GM21515 (cell line): ENCODE data around the gene APPL2.
"Not testable (repeated sequence)": the region's sequence is repeated elsewhere in the genome, so short reads cannot be mapped to it uniquely, and the experiment has no call there.

Source experiments
- ATAC-seq: cut with Tn5 transposase; IDR thresholded peaks from one replicate; pipeline ENCODE4 v1.9.1; 2021; ENCODE audit not compliant: unreplicated experiment

APPL2 gene

DNA sequence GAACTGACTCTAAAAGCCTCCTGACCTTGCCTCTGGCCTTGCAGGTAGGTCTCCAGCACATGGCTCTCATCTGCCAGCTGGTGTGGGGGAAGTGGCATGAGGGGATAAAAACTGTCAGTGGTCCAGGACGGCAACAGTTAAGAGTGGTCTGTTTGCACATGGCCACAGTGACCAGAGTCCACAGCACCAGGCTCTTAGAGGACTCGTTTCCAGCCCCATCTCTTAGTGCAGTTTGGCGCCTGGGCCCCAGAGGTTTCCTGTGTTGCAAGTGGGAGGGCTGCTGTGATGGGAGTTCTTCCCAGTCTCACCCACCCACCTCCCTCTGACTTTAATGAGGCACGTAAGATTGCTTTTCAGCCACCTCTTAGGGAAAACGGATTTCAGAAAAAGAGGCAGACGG, 37.0 kb downstream of the APPL2 start:
- no peak for ATAC-seq

- ATAC-seq: no peak
Measured at GRCh38 chr12:105196090-105196489, 39.9 kb downstream of the APPL2 start.

DNA sequence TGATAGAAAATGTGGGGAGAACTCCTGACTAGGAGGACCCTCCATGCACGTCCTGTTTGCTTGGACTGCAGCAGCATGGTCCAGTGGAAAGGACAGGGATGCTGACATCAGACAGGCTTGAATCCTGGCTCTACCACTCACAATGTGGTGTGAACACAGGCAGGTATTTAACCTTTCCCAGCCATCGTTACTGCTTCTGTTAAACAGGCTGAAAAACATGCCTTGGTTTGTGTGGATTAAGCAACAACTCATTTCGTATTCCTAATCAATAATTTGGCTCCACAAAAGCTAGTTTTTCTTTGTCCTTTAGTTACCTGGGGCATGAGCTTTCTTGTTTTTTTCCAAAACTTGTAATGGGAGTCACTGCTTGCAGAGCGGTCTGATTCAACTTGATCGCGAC, 41.0 kb downstream of the APPL2 start:
- ATAC-seq: no peak

DNA sequence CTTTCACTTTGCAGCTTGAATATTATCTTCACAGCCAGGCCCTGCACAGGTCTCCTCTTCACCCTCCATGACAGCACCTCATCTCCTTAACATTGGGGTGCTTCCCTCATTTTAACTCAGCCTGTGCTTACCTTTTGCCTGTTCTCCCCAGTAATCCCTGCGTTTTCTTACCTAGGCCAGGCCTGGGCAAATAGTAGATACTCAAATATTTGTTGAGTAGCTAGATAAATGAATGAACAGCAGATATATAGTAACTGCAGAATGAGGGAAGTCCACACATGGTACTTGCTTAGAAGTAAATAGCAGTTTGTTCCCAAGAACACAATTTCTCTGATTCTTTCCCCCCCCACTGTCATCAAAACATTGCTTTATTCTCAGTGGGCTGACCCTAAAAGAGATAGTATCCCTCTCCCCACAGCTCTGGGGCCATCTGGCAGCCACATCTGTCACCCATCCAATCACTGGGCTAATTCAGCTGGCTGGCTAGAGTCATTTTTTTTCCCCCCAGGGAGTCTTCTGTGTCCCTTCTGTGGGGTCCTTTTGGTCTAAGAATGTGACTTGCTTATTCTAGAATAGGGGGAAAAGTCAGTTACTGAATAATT, 43.2 kb downstream of the APPL2 start:
- ATAC-seq: no peak

- no peak for ATAC-seq
Measured at GRCh38 chr12:105190530-105190929, 45.4 kb downstream of the APPL2 start.

DNA sequence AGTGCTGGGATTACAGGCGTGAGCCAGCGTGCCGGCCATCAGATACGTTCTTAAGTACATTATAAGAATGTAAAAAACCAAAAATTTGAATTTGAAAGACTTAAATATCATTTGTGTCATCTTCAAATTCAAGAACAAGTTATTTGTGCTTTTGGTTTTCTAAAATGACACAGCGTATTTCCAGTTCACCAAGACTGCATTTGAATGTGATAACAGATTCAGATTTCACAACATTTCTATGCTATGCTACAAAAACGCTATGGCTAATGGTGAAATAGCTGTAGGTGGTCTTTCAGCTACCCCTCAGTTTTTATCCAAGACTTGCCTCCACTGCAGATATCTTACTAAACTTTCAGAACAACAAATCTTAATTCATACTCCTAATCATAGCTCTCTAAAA, 46.7 kb downstream of the APPL2 start:
- ATAC-seq: no peak

- ATAC-seq: not testable (repeated sequence)
Measured at GRCh38 chr12:105183976-105184375, 52.0 kb downstream of the APPL2 start.

DNA sequence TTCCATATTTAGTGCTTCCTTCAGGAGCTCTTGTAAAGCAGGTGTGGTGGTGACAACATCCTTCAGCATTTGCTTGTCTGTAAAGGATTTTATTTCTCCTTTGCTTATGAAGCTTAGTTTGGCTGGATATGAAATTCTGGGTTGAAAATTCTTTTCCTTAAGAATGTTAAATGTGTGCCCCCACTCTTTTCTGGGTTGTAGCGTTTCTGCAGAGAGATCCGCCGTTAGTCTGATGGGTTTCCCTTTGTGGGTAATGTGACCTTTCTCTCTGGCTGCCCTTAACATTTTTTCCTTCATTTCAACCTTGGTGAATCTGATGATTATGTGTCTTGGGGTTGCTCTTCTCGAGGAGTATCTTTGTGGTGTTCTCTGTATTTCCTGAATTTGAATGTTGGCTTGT, 52.6 kb downstream of the APPL2 start:
- ATAC-seq: not testable (repeated sequence)

- ATAC-seq: not testable (repeated sequence)
Measured at GRCh38 chr12:105179114-105179513, 56.9 kb downstream of the APPL2 start.

- no peak for ATAC-seq
Measured at GRCh38 chr12:105177208-105177607, 58.8 kb downstream of the APPL2 start.

DNA sequence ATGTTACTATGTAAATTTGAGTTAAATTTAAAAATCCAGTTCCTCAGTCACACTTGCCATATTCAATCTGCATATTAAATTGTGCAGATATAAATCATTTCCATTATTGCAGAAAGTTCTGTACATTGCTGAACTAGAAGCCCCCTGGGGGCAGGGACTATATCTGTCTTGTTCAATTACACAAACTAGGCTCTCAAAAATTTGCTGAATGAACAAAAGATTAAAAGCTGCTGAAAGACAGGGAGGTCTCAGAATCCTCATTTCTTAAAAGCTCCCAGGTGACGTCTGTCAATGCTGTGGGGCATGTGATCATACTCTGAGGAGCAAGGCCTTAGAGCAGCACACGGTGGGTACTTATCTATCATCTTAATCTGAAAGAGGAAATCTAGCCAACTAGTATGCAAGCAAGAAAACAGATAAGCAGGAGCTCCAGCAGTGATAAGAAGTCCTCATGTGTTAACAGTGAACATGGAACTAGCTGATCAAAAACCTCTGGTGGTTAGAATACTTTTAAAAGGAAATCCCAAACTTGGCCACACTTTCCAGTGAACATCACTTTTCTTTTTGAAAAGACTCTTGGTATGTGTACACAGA, 60.5 kb downstream of the APPL2 start:
- ATAC-seq: no peak

DNA sequence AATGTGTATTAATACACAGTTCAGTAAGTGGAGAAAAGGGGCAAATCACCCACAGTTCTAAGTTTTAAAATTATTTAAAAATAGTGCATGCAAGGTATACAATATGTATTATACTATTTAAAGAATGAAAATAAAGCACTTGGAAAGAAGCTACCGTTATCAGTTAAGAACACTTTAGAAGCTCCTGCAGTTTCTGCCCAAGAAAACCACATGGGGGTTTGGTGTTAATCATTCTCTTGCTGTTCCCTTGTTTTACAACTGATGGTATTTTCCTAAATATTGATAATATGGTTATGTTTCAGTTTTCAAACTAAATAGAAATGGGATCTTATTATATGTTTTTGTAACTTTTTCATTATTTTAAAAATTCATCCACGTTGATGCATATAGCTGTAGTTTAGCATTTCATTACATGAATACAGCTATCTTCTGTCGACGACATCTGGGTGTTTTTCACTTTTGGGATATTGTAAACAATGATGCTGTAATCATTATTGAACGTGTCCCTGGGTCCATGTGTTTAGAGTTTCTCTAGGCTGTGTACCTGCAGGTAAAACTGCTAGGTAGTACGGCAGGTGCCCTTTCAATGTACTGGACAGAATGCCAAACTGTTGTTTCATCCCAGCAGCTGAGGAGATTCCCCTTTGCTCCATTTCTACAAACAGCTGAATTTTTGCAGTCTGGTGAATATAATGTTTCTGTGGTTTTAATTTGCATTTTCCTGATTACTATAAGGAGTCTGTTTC, 64.1 kb downstream of the APPL2 start:
- ATAC-seq: no peak

GRCh38 chr12:105170139-105170538, 65.8 kb downstream of the APPL2 start:
- ATAC-seq: no peak

DNA sequence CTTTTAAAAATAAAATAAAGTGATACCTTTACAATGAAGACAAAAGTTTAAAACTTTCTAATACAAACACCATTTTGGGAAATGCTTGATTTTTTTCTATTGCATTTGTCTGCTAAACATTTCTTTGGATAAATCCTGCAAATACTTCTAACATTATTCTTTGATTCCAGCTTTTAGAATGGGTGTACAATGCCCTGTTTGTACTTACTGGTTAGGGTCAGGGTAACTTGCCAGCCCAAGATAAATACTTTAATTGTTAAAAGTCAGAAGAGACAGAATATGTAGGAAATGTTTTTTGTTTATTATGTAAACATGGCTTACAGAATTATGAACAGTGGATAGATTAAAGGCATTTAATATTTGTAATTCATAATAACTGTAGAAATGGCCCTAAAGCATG, 68.0 kb downstream of the APPL2 start:
- no peak for ATAC-seq

DNA sequence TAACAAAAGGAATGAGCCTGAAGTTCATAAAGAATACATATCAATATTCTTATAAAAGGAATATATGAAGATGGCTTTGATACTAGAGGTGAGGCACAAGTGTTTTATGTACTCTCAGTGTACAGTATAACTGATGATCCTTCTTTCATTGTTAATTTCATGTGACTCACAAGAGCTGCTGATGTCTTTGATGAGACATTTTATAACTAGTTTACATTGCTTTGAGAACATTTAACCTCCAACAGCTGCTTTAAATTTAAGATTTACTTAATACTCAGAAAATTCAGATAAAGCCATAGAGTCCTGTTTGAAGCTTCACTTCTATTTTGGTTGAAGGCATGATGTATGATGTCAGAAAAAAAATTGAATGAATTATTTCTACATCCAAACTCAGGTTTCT, 68.6 kb downstream of the APPL2 start:
- ATAC-seq: no peak

- ATAC-seq: no peak
Measured at GRCh38 chr12:105166736-105167135, 69.2 kb downstream of the APPL2 start.

- ATAC-seq: no peak
Measured at GRCh38 chr12:105164068-105164467, 71.9 kb downstream of the APPL2 start.

GRCh38 chr12:105162174-105162573, 73.8 kb downstream of the APPL2 start:
- ATAC-seq: no peak

- no peak for ATAC-seq
Measured at GRCh38 chr12:105158876-105159275, 77.1 kb downstream of the APPL2 start.

DNA sequence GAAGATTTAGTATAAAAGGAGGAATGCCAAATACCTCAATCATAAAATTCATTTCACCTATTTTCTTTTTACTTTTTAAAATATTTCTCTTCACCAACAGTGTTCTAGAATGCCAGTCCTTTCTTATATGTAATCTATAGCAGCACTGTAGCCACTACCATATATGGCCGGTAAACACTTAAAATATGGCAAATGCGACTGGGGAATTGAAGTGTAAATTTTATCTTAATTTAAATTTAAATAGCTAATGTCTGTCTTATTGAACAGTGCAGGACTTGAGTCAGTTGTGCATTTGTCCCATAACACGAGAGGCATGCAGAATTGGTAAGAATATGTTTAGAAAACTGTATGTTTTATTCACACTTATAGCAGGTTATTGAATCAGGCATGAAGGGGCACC, 78.4 kb downstream of the APPL2 start:
- ATAC-seq: no peak

GRCh38 chr12:105156260-105156659, 79.7 kb downstream of the APPL2 start:
- no peak for ATAC-seq

- no peak for ATAC-seq
Measured at GRCh38 chr12:105142259-105142658, 93.7 kb downstream of the APPL2 start.
